A673 (cell line): Measurements from ENCODE around the gene ARSB.

ENCODE experiments used
- EZH2 ChIP-seq: fragments of 200-600 bp; sonication (generic); IDR thresholded peaks from 2 replicates; pipeline ENCODE4 v1.6.1; 2017; ENCODE audit warnings: borderline replicate concordance, low read depth, mild to moderate bottlenecking, mixed read lengths, antibody characterized with exemption, low read length; ENCODE audit not compliant: poor library complexity, severe bottlenecking
- TF ChIP-seq, protein P1 (sequence below): fragments of 300-800, 200-600 bp; sonication (generic); conservative IDR thresholded peaks from 2 replicates; pipeline ENCODE4 v1.5.1; 2017; ENCODE audit warnings: low read depth, mild to moderate bottlenecking, antibody characterized with exemption, low read length, moderate library complexity, mixed read lengths

DNA sequence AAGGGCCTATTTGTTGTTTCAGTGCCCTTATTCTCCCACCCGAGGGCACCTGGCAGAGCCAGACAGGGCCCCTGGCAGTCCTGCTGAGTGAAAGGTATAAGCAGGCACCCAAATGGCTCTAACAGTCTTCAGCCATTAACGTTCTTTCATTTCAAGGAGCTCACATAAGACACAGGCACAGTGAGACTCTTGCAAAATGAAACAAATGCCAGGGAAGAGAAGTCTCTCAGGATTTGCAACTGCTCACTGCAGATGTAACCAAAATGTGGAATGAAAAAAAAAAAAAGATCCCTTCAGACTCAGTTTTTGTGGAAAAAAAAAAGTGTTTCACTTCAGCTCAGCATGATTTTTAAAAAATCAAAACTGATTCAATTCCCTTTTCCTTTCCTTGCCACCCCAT lies 181.2 kb downstream of the ARSB start:
- TF ChIP-seq, protein P1, sequence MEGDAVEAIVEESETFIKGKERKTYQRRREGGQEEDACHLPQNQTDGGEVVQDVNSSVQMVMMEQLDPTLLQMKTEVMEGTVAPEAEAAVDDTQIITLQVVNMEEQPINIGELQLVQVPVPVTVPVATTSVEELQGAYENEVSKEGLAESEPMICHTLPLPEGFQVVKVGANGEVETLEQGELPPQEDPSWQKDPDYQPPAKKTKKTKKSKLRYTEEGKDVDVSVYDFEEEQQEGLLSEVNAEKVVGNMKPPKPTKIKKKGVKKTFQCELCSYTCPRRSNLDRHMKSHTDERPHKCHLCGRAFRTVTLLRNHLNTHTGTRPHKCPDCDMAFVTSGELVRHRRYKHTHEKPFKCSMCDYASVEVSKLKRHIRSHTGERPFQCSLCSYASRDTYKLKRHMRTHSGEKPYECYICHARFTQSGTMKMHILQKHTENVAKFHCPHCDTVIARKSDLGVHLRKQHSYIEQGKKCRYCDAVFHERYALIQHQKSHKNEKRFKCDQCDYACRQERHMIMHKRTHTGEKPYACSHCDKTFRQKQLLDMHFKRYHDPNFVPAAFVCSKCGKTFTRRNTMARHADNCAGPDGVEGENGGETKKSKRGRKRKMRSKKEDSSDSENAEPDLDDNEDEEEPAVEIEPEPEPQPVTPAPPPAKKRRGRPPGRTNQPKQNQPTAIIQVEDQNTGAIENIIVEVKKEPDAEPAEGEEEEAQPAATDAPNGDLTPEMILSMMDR: no peak
- no peak for TF ChIP-seq EZH2
